HL-60 (cell line): ENCODE measurements around the gene MACROD2.

ENCODE experiments used
- DNase-seq, 2 experiments: peaks; one replicate each; pipeline ENCODE4 v3.0.0-alpha.2; 2010 to 2020; ENCODE audit warnings: low read depth in 1 of 2, low spot score in 1 of 2
- H3K27ac ChIP-seq: fragments of 250-450 bp; sonication (Bioruptor Pico); replicated peaks from 2 replicates; pipeline ENCODE4 v1.5.1; 2020; ENCODE audit warnings: mild to moderate bottlenecking, moderate library complexity
- H3K27me3 ChIP-seq: fragments of 250-450 bp; sonication (Bioruptor Pico); 2 replicates; pipeline ENCODE4 v1.5.1; 2021; ENCODE audit warnings: mild to moderate bottlenecking, moderate library complexity; ENCODE audit not compliant: insufficient read depth, poor library complexity, severe bottlenecking
- H3K4me3 ChIP-seq: replicated peaks from 2 replicates; pipeline ENCODE4 v1.5.1; 2011; ENCODE audit warnings: mild to moderate bottlenecking, control low read depth, low read length; ENCODE audit not compliant: insufficient read depth
- CTCF ChIP-seq: IDR thresholded peaks from one replicate; pipeline ENCODE4 v1.5.1; 2011; ENCODE audit warnings: low read length, control low read depth, inconsistent platforms; ENCODE audit not compliant: insufficient read depth
- GABPA ChIP-seq: IDR thresholded peaks from 2 replicates; pipeline ENCODE4 v1.6.1; 2012; ENCODE audit warnings: low read depth
- POLR2AphosphoS5 ChIP-seq: IDR thresholded peaks from 2 replicates; pipeline ENCODE4 v1.6.1; 2012; ENCODE audit warnings: low read depth
- SPI1 ChIP-seq: IDR thresholded peaks from 2 replicates; pipeline ENCODE4 v1.6.1; 2012; ENCODE audit warnings: low read depth, mild to moderate bottlenecking, borderline replicate concordance
- TF ChIP-seq, protein P1 (sequence below): IDR thresholded peaks from 2 replicates; pipeline ENCODE4 v1.6.1; 2012; ENCODE audit warnings: low read depth; ENCODE audit not compliant: insufficient replicate concordance

Gene MACROD2

DNA sequence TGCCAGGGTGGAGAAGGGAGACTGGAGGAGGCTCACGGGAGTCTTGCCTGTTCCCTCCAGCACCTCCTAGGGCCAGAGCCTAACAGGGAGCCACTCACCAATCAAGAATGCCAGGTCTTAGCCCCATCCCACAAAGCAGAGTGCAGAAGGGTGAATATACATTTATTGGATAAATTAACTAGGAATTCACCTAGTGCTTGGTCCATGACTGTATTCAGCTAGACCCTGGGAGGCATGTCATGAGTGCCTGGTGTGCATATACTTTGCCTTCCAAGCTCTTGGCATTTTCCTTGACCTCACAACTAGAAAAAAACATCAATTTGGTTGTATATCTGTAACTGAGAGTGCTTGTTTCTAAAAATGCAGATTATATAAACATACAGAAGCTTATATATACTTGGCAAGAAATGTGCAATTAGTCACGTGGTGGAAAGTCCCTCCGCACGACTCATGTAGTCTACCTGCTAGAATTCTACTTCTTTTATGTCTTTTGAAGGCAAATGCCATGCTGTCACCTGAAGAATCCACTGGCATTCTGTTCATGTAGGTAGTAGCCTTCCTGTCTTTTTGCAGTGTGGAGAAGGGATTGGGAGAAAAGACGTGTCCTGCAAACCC, 1586.9 kb downstream of the MACROD2 start:
- H3K4me3 ChIP-seq: no peak overlapping the region

GRCh38 chr20:15584507-15584906, 1589.2 kb downstream of the MACROD2 start:
- no peaks in the 10 kb centered on the region for H3K27me3 ChIP-seq
- TF ChIP-seq, protein P1, sequence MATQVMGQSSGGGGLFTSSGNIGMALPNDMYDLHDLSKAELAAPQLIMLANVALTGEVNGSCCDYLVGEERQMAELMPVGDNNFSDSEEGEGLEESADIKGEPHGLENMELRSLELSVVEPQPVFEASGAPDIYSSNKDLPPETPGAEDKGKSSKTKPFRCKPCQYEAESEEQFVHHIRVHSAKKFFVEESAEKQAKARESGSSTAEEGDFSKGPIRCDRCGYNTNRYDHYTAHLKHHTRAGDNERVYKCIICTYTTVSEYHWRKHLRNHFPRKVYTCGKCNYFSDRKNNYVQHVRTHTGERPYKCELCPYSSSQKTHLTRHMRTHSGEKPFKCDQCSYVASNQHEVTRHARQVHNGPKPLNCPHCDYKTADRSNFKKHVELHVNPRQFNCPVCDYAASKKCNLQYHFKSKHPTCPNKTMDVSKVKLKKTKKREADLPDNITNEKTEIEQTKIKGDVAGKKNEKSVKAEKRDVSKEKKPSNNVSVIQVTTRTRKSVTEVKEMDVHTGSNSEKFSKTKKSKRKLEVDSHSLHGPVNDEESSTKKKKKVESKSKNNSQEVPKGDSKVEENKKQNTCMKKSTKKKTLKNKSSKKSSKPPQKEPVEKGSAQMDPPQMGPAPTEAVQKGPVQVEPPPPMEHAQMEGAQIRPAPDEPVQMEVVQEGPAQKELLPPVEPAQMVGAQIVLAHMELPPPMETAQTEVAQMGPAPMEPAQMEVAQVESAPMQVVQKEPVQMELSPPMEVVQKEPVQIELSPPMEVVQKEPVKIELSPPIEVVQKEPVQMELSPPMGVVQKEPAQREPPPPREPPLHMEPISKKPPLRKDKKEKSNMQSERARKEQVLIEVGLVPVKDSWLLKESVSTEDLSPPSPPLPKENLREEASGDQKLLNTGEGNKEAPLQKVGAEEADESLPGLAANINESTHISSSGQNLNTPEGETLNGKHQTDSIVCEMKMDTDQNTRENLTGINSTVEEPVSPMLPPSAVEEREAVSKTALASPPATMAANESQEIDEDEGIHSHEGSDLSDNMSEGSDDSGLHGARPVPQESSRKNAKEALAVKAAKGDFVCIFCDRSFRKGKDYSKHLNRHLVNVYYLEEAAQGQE: no peak
- TF ChIP-seq GABPA (no peak), CTCF (no peak), SPI1 (no peak), POLR2AphosphoS5 (no peak)
- no peak for DNase-seq
- no peak overlapping the region for H3K4me3 ChIP-seq
- H3K27ac ChIP-seq: no peak overlapping the region

More for the DNA sequence above, 1586.9 kb downstream of the MACROD2 start:
- Histone ChIP-seq H3K27ac (no peak overlapping the region), H3K27me3 (no peaks in the 10 kb centered on the region)
- DNase-seq: no peak
- no peak for TF ChIP-seq GABPA

GRCh38 chr20:15593081-15593480, 1597.8 kb downstream of the MACROD2 start:
- Histone ChIP-seq H3K27ac (no peak overlapping the region), H3K27me3 (no peaks in the 10 kb centered on the region), H3K4me3 (no peak overlapping the region)
- TF ChIP-seq, protein P1: no peak
- TF ChIP-seq POLR2AphosphoS5: no peak
- no peak for TF ChIP-seq CTCF
- TF ChIP-seq SPI1: no peak
- TF ChIP-seq GABPA: no peak
- no peak for DNase-seq

DNA sequence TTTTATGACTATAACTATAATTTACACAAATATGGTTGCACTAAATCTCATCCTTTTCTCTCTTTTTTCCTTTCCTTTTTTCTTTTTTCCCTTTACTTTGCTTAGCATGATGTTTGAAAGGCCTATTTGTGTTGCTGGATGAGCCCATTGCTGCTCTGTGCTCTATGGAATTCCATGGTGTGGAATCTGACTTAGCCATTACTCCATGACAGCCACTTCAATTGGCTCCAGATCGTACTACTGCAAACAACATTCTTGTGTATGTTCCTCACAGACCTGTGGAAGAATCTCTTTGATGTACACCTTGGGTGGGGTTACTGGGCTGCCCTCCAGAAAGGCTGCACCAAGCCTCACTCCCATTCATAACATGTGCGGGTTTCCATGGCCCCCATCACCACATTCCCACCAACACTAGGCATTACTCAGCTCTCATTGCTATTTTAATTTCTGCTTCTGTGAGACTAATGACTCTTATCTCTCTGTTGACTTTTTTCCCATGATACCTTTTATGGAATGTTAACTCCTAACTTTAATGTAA, 1598.9 kb downstream of the MACROD2 start:
- DNase-seq: no peak
- Histone ChIP-seq H3K27me3 (no peaks in the 10 kb centered on the region), H3K27ac (no peak overlapping the region), H3K4me3 (no peak overlapping the region)
- TF ChIP-seq, protein P1: no peak
- TF ChIP-seq SPI1: no peak
